HepG2 (cell line): Measurements from ENCODE around the gene CNNM1. TPM values are rescaled to one million over a fixed set of nuclear protein-coding genes. Genes with fewer than 3 reads are reported as not detected.
A peak's percentile ranks its signal among the peaks of the same experiment; 100 is the strongest.

Source experiments
- CCDC6 ChIP-seq: sonication (generic); formaldehyde crosslinking; IDR thresholded peaks from 2 replicates; pipeline ENCODE4 v1.8.1; 2022; ENCODE audit warnings: mild to moderate bottlenecking, missing genetic modification reagents, moderate library complexity
- DMAP1 ChIP-seq: IDR thresholded peaks from 2 replicates; pipeline ENCODE4 v1.6.1; 2016
- FOSL1 ChIP-seq: sonication (generic); formaldehyde crosslinking; IDR thresholded peaks from 2 replicates; pipeline ENCODE4 v1.9.0; 2021; ENCODE audit warnings: missing genetic modification reagents, borderline replicate concordance
- GATAD1 ChIP-seq: IDR thresholded peaks from 2 replicates; pipeline ENCODE4 v1.6.1; 2016; ENCODE audit warnings: missing genetic modification reagents, missing compliant biosample characterization
- MAX ChIP-seq: IDR thresholded peaks from 2 replicates; pipeline ENCODE4 v1.6.1; 2012; ENCODE audit warnings: inconsistent platforms
- MEIS1 ChIP-seq: sonication (generic); formaldehyde crosslinking; IDR thresholded peaks from 2 replicates; pipeline ENCODE4 v1.9.0; 2021; ENCODE audit warnings: mild to moderate bottlenecking, missing genetic modification reagents, moderate library complexity, borderline replicate concordance
- MXD4 ChIP-seq: IDR thresholded peaks from 2 replicates; pipeline ENCODE4 v1.6.1; 2016; ENCODE audit warnings: mild to moderate bottlenecking, missing biosample characterization, missing genetic modification reagents
- PATZ1 ChIP-seq: sonication (generic); formaldehyde crosslinking; IDR thresholded peaks from 2 replicates; pipeline ENCODE4 v1.4.0; 2020; ENCODE audit warnings: missing genetic modification reagents
- SMARCC2 ChIP-seq: fragments of 450-650 bp; IDR thresholded peaks from 2 replicates; pipeline ENCODE4 v1.6.1; 2017; ENCODE audit warnings: antibody characterized with exemption, mild to moderate bottlenecking
- STAT6 ChIP-seq: sonication (generic); formaldehyde crosslinking; IDR thresholded peaks from 2 replicates; pipeline ENCODE4 v1.4.0; 2020; ENCODE audit warnings: missing genetic modification reagents, mild to moderate bottlenecking, borderline replicate concordance
- ZNF225 ChIP-seq: sonication (generic); formaldehyde crosslinking; IDR thresholded peaks from 2 replicates; pipeline ENCODE4 v1.4.0; 2020; ENCODE audit warnings: mild to moderate bottlenecking, missing genetic modification reagents
- ZNF235 ChIP-seq: sonication (generic); formaldehyde crosslinking; IDR thresholded peaks from 2 replicates; pipeline ENCODE4 v1.8.1; 2023; ENCODE audit warnings: mild to moderate bottlenecking, missing genetic modification reagents, borderline replicate concordance
- ZNF296 ChIP-seq: sonication (generic); formaldehyde crosslinking; conservative IDR thresholded peaks from 2 replicates; pipeline ENCODE4 v1.5.0; 2020; ENCODE audit warnings: mild to moderate bottlenecking, missing genetic modification reagents
- ZNF441 ChIP-seq: sonication (generic); formaldehyde crosslinking; IDR thresholded peaks from 2 replicates; pipeline ENCODE4 v1.7.0; 2021; ENCODE audit warnings: missing genetic modification reagents, borderline replicate concordance
- ZNF512 ChIP-seq: sonication (generic); formaldehyde crosslinking; IDR thresholded peaks from 2 replicates; pipeline ENCODE4 v1.4.0; 2020; ENCODE audit warnings: mild to moderate bottlenecking, missing genetic modification reagents
- ZNF704 ChIP-seq: sonication (generic); formaldehyde crosslinking; IDR thresholded peaks from 2 replicates; pipeline ENCODE4 v1.8.1; 2023; ENCODE audit warnings: mild to moderate bottlenecking, inconsistent platforms, moderate library complexity, missing genetic modification reagents, borderline replicate concordance
- ZNF737 ChIP-seq: sonication (generic); formaldehyde crosslinking; IDR thresholded peaks from 2 replicates; pipeline ENCODE4 v1.5.0; 2020; ENCODE audit warnings: missing genetic modification reagents, mild to moderate bottlenecking, borderline replicate concordance
- ZNF777 ChIP-seq: sonication (generic); formaldehyde crosslinking; IDR thresholded peaks from 2 replicates; pipeline ENCODE4 v1.4.0; 2020; ENCODE audit warnings: missing genetic modification reagents
- ZNF790 ChIP-seq: sonication (generic); formaldehyde crosslinking; IDR thresholded peaks from 2 replicates; pipeline ENCODE4 v1.8.0; 2022; ENCODE audit warnings: missing genetic modification reagents, mild to moderate bottlenecking, borderline replicate concordance
- ZNF850 ChIP-seq: sonication (generic); formaldehyde crosslinking; conservative IDR thresholded peaks from 2 replicates; pipeline ENCODE4 v1.9.0; 2021; ENCODE audit warnings: mild to moderate bottlenecking, missing genetic modification reagents
- polyA plus RNA-seq, 8 experiments: library from polyadenylated mRNA; depleted of rRNA in 3 of 8; stranded (reverse) in 7 of 8; unstranded in 1 of 8; fragments of >200 nt; fragmentation: Illumina TruSeq in 4 of 8; extraction: Trizol in 4 of 8; gene quantifications; 2 replicates each; pipeline versions ENCODE4 v1.2.1 to v1.2.3, GENCODE V29; 2011 to 2016; ENCODE audit warnings: low read depth in 4 of 8, missing spikeins in 1 of 8, mixed read lengths in 1 of 8; ENCODE audit not compliant: insufficient read depth in 1 of 8
- total RNA-seq, 5 experiments: library from RNA; depleted of rRNA; stranded (reverse); fragments of >200 nt; fragmentation: Illumina TruSeq; extraction: Trizol; gene quantifications; 2 replicates each; pipeline ENCODE4 v1.2.3, GENCODE V29; 2016; ENCODE audit warnings: low read depth in 1 of 5

The CNNM1 gene
- total and polyA plus RNA-seq, 2 of the 13 experiments (the other 11 are each of a cell fraction or from before 2014, with no cell fraction given) = 4.3 to 9.6 TPM

- TF ChIP-seq ZNF777 (CRISPR knock-in tag) (no peak), MXD4 (no peak), STAT6 (CRISPR knock-in tag) (no peak), ZNF225 (CRISPR knock-in tag) (no peak), ZNF704 (CRISPR knock-in tag) (no peak), ZNF441 (CRISPR knock-in tag) (no peak), FOSL1 (CRISPR knock-in tag) (no peak), GATAD1 (0 out of 2 replicates have a peak, but pooled peaks have one; percentile 26), DMAP1 (no peak), ZNF850 (CRISPR knock-in tag) (no peak), MAX (0 out of 2 replicates have a peak, but pooled peaks have one; percentile 25), ZNF737 (CRISPR knock-in tag) (no peak), MEIS1 (CRISPR knock-in tag) (no peak), SMARCC2 (no peak), ZNF296 (CRISPR knock-in tag) (no peak), ZNF235 (CRISPR knock-in tag) (no peak), ZNF512 (CRISPR knock-in tag) (no peak), PATZ1 (CRISPR knock-in tag) (peak; percentile 30; the same call in 1 of the 2 replicates), CCDC6 (no peak), ZNF790 (CRISPR knock-in tag) (no peak)
These were observed 60.7 kb downstream of the CNNM1 start (continued) for GRCh38 chr10:99389729-99390480.
